Stimulated activated CD8-positive, alpha-beta memory T cell treated with anti-CD3 and anti-CD28 coated beads, Interleukin-15, amount 100 ng/mL, for 48 hours (primary cell): ENCODE results near the gene DOCK7.

Experiments used
- DNase-seq, 2 donors: peaks; one replicate each; pipeline ENCODE4 v3.0.0-alpha.2; 2020; ENCODE audit warnings: low read depth in 2 of 2

DOCK7 gene

DNA sequence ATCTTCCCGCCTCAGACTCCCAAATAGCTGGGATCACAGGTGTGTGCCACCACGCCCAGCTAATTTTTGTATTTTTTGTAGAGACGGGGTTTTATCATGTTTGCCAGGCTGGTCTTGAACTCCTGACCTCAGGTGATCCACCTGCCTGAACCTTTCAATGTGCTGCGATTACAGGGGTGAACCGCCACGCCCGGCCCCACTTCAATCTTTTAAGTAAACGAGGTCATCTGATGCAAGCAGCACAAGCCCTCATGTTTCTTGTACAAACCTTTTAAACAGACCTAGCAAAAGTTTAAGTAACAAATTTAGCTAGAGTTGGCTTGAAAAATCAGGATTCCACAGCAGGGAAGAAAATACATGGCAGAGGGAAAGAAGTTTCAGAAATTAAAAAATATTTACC is 272.5 kb downstream of the DOCK7 start:
- DNase-seq, result no peak

DNA sequence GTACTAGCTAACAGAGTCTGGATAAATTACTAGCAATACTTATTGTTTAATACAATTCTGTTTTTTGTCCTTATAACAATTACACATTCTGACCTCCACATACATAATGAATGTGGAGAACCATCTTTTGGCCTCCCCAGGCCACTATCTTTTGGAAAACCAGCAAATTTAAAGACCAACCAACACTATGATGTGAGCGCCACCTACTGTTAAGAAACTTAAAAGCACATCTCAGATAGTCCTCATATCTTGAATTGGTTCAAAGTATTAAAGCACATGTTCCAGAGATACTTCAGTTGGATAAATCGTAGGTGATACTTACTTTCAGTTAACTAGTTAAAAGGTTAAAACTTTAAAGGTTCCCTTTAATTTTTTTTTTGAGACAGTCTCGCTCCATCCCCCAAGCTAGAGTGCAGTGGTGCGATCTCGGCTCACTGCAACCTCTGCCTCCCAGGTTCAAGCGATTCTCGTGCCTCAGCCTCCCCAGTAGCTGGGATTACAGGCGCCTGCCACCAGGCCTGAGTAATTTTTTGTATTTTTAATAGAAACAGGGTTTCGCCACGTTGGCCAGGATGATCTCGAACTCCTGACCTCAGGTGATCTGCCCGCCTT is 280.7 kb downstream of the DOCK7 start:
- no peak for DNase-seq

DNA sequence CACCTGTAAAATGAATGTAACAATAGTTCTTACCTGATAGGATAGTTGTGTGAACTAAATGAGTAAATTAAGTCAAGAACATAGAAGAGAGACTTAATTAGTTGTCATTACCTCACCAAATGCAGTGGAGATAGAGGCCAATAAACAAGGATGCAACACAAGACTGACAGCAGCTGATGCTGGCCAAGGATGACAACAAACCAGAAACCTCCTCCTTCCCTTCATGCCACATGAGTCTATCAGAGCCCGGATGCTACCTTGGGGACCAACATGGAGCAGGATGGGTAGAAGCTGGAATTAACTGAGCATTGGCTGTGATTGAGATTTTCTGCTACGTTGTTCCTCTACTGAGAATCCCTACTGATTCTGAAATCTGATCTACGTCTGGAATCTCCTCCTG is 281.6 kb downstream of the DOCK7 start:
- DNase-seq, result no peak

DNA sequence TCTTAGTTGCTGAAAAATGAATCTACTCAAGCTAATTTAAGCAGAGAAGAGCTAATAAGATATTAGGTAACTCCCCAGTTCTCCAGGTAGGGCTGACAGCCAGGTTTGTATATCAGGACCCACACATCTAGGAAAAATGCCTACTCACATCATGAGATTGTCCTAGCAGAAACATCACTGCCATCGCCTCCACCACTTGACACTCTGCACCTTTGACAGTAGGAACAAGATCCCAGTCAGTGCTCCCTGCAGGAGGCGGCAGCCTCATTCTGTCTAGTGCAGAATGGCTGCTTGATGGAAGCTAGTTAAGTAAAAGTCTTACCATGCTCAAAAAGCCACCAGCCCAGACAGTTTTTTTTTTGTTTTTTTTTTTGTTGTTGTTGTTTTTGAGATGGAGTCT is 282.9 kb downstream of the DOCK7 start:
- DNase-seq, result no peak
